Neural crest cell (in vitro differentiated cells): Measurements from ENCODE around the gene BRD1. TPM values are rescaled to one million over a fixed set of nuclear protein-coding genes. Genes with fewer than 3 reads are reported as not detected.
"Not testable (repeated sequence)": the region's sequence is repeated elsewhere in the genome, so short reads cannot be mapped to it uniquely, and the experiment has no call there.

ENCODE experiments used
- DNase-seq: peaks from one replicate; pipeline ENCODE4 v3.0.0; 2021; ENCODE audit warnings: low read depth, mixed read lengths, low spot score
- H3K27ac Mint-ChIP-seq: one replicate; pipeline ENCODE4 v1.8.0; 2021; ENCODE audit warnings: mild to moderate bottlenecking, mixed read lengths; ENCODE audit not compliant: unreplicated experiment
- H3K27me3 Mint-ChIP-seq: 2 replicates; pipeline ENCODE4 v1.8.0; 2021; ENCODE audit warnings: low read depth, mild to moderate bottlenecking, mixed read lengths
- H3K36me3 Mint-ChIP-seq: 2 replicates; pipeline ENCODE4 v1.8.0; 2021; ENCODE audit warnings: low read depth, mild to moderate bottlenecking, mixed read lengths
- H3K4me1 Mint-ChIP-seq: 2 replicates; pipeline ENCODE4 v1.8.0; 2021; ENCODE audit warnings: mixed read lengths
- H3K4me3 Mint-ChIP-seq: one replicate; pipeline ENCODE4 v1.8.0; 2021; ENCODE audit warnings: mild to moderate bottlenecking, mixed read lengths
- H3K9me3 Mint-ChIP-seq: 2 replicates; pipeline ENCODE4 v1.8.0; 2021; ENCODE audit warnings: mixed read lengths
- total RNA-seq: library from RNA; stranded (reverse); gene quantifications from 2 replicates; pipeline ENCODE4 v1.2.1, GENCODE V29; 2021
- TF ChIP-seq, protein P1 (sequence below): fragments of 200-600 bp; sonication (generic); conservative IDR thresholded peaks from 2 replicates; pipeline ENCODE4 v1.5.0; 2021; ENCODE audit warnings: antibody characterized with exemption, mild to moderate bottlenecking

The BRD1 gene
- total RNA-seq, 1 donor from 2014 or later, result 59.1 TPM

DNA sequence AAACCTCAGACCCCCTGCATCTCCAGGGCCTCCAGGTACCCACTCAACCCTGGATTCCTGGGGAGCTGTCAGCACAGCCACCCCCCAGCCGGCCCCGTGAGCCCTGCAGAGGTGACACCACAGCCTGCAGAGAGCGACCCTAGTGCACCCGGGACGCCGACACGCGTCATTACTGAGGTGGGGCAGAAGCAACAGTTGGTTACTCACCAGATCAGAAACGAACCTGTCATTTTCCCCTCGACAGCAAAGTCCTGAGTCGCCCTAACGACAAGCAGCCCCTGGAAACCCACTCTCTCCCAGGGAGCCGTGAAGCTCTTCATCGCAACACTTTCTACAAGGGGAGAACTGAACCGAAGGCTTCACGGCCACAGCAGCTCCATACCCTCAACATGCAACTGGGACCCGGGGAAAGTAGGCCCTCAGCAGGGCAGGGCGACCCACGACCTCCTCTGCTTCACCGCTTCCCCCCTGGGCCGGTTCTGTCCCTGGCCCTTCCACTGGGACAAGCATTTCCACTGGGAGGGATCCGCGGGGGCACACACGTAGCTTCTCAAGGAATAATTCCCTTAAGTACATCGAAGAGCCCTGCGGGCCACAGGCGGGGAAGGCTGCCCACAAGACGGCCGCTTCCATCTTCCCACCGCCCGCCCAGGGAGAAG is 1.6 kb downstream of the BRD1 start:
- TF ChIP-seq, protein P1, sequence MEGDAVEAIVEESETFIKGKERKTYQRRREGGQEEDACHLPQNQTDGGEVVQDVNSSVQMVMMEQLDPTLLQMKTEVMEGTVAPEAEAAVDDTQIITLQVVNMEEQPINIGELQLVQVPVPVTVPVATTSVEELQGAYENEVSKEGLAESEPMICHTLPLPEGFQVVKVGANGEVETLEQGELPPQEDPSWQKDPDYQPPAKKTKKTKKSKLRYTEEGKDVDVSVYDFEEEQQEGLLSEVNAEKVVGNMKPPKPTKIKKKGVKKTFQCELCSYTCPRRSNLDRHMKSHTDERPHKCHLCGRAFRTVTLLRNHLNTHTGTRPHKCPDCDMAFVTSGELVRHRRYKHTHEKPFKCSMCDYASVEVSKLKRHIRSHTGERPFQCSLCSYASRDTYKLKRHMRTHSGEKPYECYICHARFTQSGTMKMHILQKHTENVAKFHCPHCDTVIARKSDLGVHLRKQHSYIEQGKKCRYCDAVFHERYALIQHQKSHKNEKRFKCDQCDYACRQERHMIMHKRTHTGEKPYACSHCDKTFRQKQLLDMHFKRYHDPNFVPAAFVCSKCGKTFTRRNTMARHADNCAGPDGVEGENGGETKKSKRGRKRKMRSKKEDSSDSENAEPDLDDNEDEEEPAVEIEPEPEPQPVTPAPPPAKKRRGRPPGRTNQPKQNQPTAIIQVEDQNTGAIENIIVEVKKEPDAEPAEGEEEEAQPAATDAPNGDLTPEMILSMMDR, result no peak
- peaks cover 29% of the 10 kb centered on the region for H3K4me1 Mint-ChIP-seq
- no peak for DNase-seq
- H3K36me3 Mint-ChIP-seq, result peaks cover 11% of the 10 kb centered on the region
- peak overlapping the region; percentile 91 for H3K4me3 Mint-ChIP-seq
- peaks cover 5% of the 10 kb centered on the region for H3K9me3 Mint-ChIP-seq
- peak overlapping the region; percentile 93 for H3K27ac Mint-ChIP-seq
- peaks cover 8% of the 10 kb centered on the region for H3K27me3 Mint-ChIP-seq

GRCh38 chr22:49825436-49825835 is 2.2 kb downstream of the BRD1 start:
- H3K27me3 Mint-ChIP-seq, result peaks cover 5% of the 10 kb centered on the region
- H3K36me3 Mint-ChIP-seq, result peaks cover 11% of the 10 kb centered on the region
- DNase-seq, result no peak
- peaks cover 29% of the 10 kb centered on the region for H3K4me1 Mint-ChIP-seq
- peaks cover 3% of the 10 kb centered on the region for H3K9me3 Mint-ChIP-seq
- peak overlapping the region; percentile 91 for H3K4me3 Mint-ChIP-seq
- peak overlapping the region; percentile 10 for H3K27ac Mint-ChIP-seq
- TF ChIP-seq, protein P1, result no peak

DNA sequence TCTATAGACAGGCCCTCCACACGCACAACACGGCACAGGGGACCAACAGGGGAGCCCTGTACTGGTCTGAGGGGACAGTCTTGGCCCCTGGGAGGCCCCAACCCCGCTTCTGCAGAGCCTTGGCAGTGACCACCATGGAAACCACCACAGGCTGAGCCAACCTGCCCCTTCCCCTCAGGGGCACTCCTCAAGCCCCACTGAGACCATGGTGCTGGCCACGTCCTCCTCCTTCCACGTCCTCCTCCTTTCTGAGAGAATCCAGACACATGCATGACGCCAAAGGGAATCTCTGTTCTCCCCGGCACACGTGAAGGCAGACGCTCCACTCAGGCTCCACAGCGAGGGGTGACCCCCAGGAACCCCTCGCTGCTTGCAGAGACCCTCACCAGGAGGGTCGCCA is 2.7 kb downstream of the BRD1 start:
- TF ChIP-seq, protein P1, result no peak
- Mint-ChIP-seq H3K27me3 (peaks cover 3% of the 10 kb centered on the region), H3K4me3 (peak overlapping the region; percentile 91), H3K27ac (no peak overlapping the region), H3K4me1 (peaks cover 29% of the 10 kb centered on the region), H3K9me3 (peaks cover 3% of the 10 kb centered on the region), H3K36me3 (peaks cover 11% of the 10 kb centered on the region)
- DNase-seq, result no peak

GRCh38 chr22:49824185-49824925 is 3.3 kb downstream of the BRD1 start:
- Mint-ChIP-seq H3K36me3 (peaks cover 10% of the 10 kb centered on the region), H3K27ac (no peak overlapping the region), H3K4me1 (peaks cover 29% of the 10 kb centered on the region), H3K27me3 (no peaks in the 10 kb centered on the region), H3K9me3 (no peaks in the 10 kb centered on the region), H3K4me3 (peak overlapping the region; percentile 91)
- TF ChIP-seq, protein P1, result no peak
- no peak for DNase-seq

- peaks cover 14% of the 10 kb centered on the region for H3K36me3 Mint-ChIP-seq
- peaks cover 29% of the 10 kb centered on the region for H3K4me1 Mint-ChIP-seq
- H3K4me3 Mint-ChIP-seq, result no peak overlapping the region
- H3K27ac Mint-ChIP-seq, result no peak overlapping the region
- H3K9me3 Mint-ChIP-seq, result no peaks in the 10 kb centered on the region
- TF ChIP-seq, protein P1, result no peak
- DNase-seq, result no peak
- H3K27me3 Mint-ChIP-seq, result no peaks in the 10 kb centered on the region
These were observed 4.2 kb downstream of the BRD1 start for GRCh38 chr22:49823289-49824045.

GRCh38 chr22:49821741-49822140 is 5.9 kb downstream of the BRD1 start:
- not testable (repeated sequence) for H3K4me3 Mint-ChIP-seq, H3K27ac Mint-ChIP-seq, H3K9me3 Mint-ChIP-seq, DNase-seq, H3K27me3 Mint-ChIP-seq
- Mint-ChIP-seq H3K4me1 (peaks cover 29% of the 10 kb centered on the region), H3K36me3 (peaks cover 21% of the 10 kb centered on the region)
